ENCODE measurements around the gene CD96.

- TF ChIP-seq CTCF (IDR thresholded peaks at IDR 0.05) (no peak), POLR2A (IDR thresholded peaks at IDR 0.05) (no peak)
Measured at GRCh38 chr3:111605493-111605892, 63.5 kb downstream of the CD96 start.

Data from breast epithelium (tissue), 3 donors.